GM23338 (cell line): ENCODE measurements around the gene HCK. TPM values are rescaled to one million over a fixed set of nuclear protein-coding genes. Genes with fewer than 3 reads are reported as not detected.

Source experiments
- ATAC-seq: fragments of 200-7000 bp; cut with Tn5 transposase; 3 replicates; pipeline ENCODE4 v1.9.1; 2020
- DNase-seq: peaks from one replicate; pipeline ENCODE4 v3.0.0-alpha.2; 2015; ENCODE audit warnings: low spot score
- H2AFZ ChIP-seq: fragments of 200-600 bp; sonication (generic); 2 replicates; pipeline ENCODE4 v1.8.0; 2016; ENCODE audit warnings: antibody characterized with exemption, mild to moderate bottlenecking, moderate library complexity
- H3F3A ChIP-seq: fragments of 200-600 bp; sonication (generic); replicated peaks from 2 replicates; pipeline ENCODE4 v1.8.0; 2017; ENCODE audit warnings: antibody characterized with exemption, mixed run types, low read depth
- H3K27ac ChIP-seq: fragments of 200-600 bp; sonication (generic); 2 replicates; pipeline ENCODE4 v1.6.1; 2016; ENCODE audit warnings: low read depth
- H3K27me3 ChIP-seq: fragments of 200-600 bp; sonication (generic); 2 replicates; pipeline ENCODE4 v1.8.0; 2016; ENCODE audit warnings: mild to moderate bottlenecking, mixed run types, moderate library complexity; ENCODE audit not compliant: insufficient read depth
- H3K36me3 ChIP-seq: fragments of 200-600 bp; sonication (generic); 2 replicates; pipeline ENCODE4 v1.8.0; 2016; ENCODE audit warnings: mild to moderate bottlenecking; ENCODE audit not compliant: insufficient read depth
- H3K4me1 ChIP-seq: fragments of 200-600 bp; sonication (generic); 2 replicates; pipeline ENCODE4 v1.8.0; 2016; ENCODE audit warnings: mild to moderate bottlenecking, moderate library complexity; ENCODE audit not compliant: insufficient read depth
- H3K4me2 ChIP-seq: fragments of 200-600 bp; sonication (generic); 2 replicates; pipeline ENCODE4 v1.7.1; 2017; ENCODE audit warnings: mixed run types
- H3K4me3 ChIP-seq: fragments of 200-600 bp; sonication (generic); 2 replicates; pipeline ENCODE4 v1.6.1; 2016; ENCODE audit warnings: mixed run types
- H3K79me2 ChIP-seq: fragments of 200-600 bp; sonication (generic); replicated peaks from 2 replicates; pipeline ENCODE4 v1.8.0; 2017; ENCODE audit warnings: mild to moderate bottlenecking; ENCODE audit not compliant: insufficient read depth
- H3K9me2 ChIP-seq: fragments of 200-600 bp; sonication (generic); 2 replicates; pipeline ENCODE4 v1.8.0; 2017; ENCODE audit not compliant: insufficient read depth
- H4K20me1 ChIP-seq: fragments of 200-600 bp; sonication (generic); replicated peaks from 2 replicates; pipeline ENCODE4 v1.8.0; 2017; ENCODE audit warnings: mild to moderate bottlenecking; ENCODE audit not compliant: insufficient read depth
- H3K27ac Mint-ChIP-seq: 2 replicates; pipeline ENCODE4 v1.8.0; 2020; ENCODE audit warnings: inconsistent platforms, mild to moderate bottlenecking, moderate library complexity, mixed read lengths
- H3K27me3 Mint-ChIP-seq: 3 replicates; pipeline ENCODE4 v1.8.0; 2022; ENCODE audit warnings: low read depth, mild to moderate bottlenecking, moderate library complexity, mixed read lengths, inconsistent platforms; ENCODE audit not compliant: insufficient read depth, poor library complexity
- H3K36me3 Mint-ChIP-seq: 3 replicates; pipeline ENCODE4 v1.8.0; 2021; ENCODE audit warnings: low read depth, mild to moderate bottlenecking, inconsistent platforms, moderate library complexity, mixed read lengths
- H3K4me1 Mint-ChIP-seq: 3 replicates; pipeline ENCODE4 v1.8.0; 2020; ENCODE audit warnings: mild to moderate bottlenecking, inconsistent platforms, mixed read lengths
- H3K4me3 Mint-ChIP-seq: 3 replicates; pipeline ENCODE4 v1.8.0; 2021; ENCODE audit warnings: moderate library complexity, mild to moderate bottlenecking, inconsistent platforms, mixed read lengths
- H3K9me3 Mint-ChIP-seq: 3 replicates; pipeline ENCODE4 v1.8.0; 2020; ENCODE audit warnings: moderate library complexity, mild to moderate bottlenecking, inconsistent platforms, mixed read lengths
- CREB1 ChIP-seq: fragments of 250-450 bp; sonication (Bioruptor Pico); IDR thresholded peaks from 2 replicates; pipeline ENCODE4 v1.5.0; 2020; ENCODE audit warnings: low read depth, mild to moderate bottlenecking, moderate library complexity
- EZH2 ChIP-seq: fragments of 200-600 bp; sonication (generic); IDR thresholded peaks from one replicate; pipeline ENCODE4 v1.8.0; 2017; ENCODE audit warnings: antibody characterized with exemption, mild to moderate bottlenecking, low read depth; ENCODE audit not compliant: unreplicated experiment
- EZH2phosphoT487 ChIP-seq: fragments of 200-600 bp; sonication (generic); IDR thresholded peaks from one replicate; pipeline ENCODE4 v1.8.1; 2018; ENCODE audit warnings: antibody characterized with exemption; ENCODE audit not compliant: unreplicated experiment
- JUNB ChIP-seq: IDR thresholded peaks from one replicate; pipeline ENCODE4 v1.6.1; 2016; ENCODE audit warnings: antibody characterized with exemption; ENCODE audit not compliant: unreplicated experiment
- POLR2AphosphoS5 ChIP-seq: IDR thresholded peaks from 2 replicates; pipeline ENCODE4 v1.6.1; 2016; ENCODE audit warnings: antibody characterized with exemption, low read depth
- STAT1 ChIP-seq: IDR thresholded peaks from one replicate; pipeline ENCODE4 v1.6.1; 2016; ENCODE audit warnings: antibody characterized with exemption; ENCODE audit not compliant: unreplicated experiment
- ZNF114 ChIP-seq: fragments of 250-450 bp; sonication (Bioruptor Pico); IDR thresholded peaks from 2 replicates; pipeline ENCODE4 v1.5.0; 2020; ENCODE audit warnings: mild to moderate bottlenecking, moderate library complexity
- ZNF331 ChIP-seq: fragments of 250-450 bp; sonication (Bioruptor Pico); IDR thresholded peaks from 2 replicates; pipeline ENCODE4 v1.5.0; 2020; ENCODE audit warnings: low read depth, mild to moderate bottlenecking, moderate library complexity
- polyA plus RNA-seq: library from polyadenylated mRNA; unstranded; fragments of >200 nt; fragmentation: Nextera tagmentation; extraction: Ambion mirVana; gene quantifications from 2 replicates; pipeline ENCODE4 v1.2.1, GENCODE V29; 2016
- total RNA-seq: library from RNA; depleted of rRNA; stranded (reverse); fragments of >200 nt; shearing (Covaris generic); gene quantifications from 2 replicates; pipeline ENCODE4 v1.2.3, GENCODE V29; 2014
- TF ChIP-seq, protein P1 (sequence below): IDR thresholded peaks from one replicate; pipeline ENCODE4 v1.6.1; 2018; ENCODE audit warnings: antibody characterized with exemption; ENCODE audit not compliant: unreplicated experiment
- TF ChIP-seq, protein P2 (sequence below): IDR thresholded peaks from 2 replicates; pipeline ENCODE4 v1.6.1; 2016; ENCODE audit warnings: antibody characterized with exemption
- TF ChIP-seq, protein P3 (sequence below), 2 experiments: fragments of 200-600 bp in 1 of 2; sonication (generic) in 1 of 2; conservative IDR thresholded peaks; 2 replicates each; pipeline versions ENCODE4 v1.5.1 to v1.6.1; 2016 to 2017; ENCODE audit warnings: antibody characterized with exemption in 2 of 2, low read depth in 2 of 2, mild to moderate bottlenecking in 2 of 2, moderate library complexity in 1 of 2

HCK gene
- total and polyA plus RNA-seq, 2 experiments from 2014 or later: 0.97 TPM; not detected in 1

- DNase-seq (no peak), ATAC-seq (no peak)
- peak overlapping the region; percentile 84 for H3K4me2 ChIP-seq
- peaks cover 61% of the 10 kb centered on the region for H3K79me2 ChIP-seq
- Mint-ChIP-seq H3K27me3 (peaks cover 2% of the 10 kb centered on the region), H3K9me3 (no peaks in the 10 kb centered on the region), H3K4me3 (peak overlapping the region; percentile 97), H3K4me1 (peaks cover 10% of the 10 kb centered on the region), H3K36me3 (peaks cover 6% of the 10 kb centered on the region; the same call in 2 of the 3 replicates), H3K27ac (no peak overlapping the region)
- H3K4me3 ChIP-seq: peak overlapping the region; percentile 71; the same call in 1 of the 2 replicates
- H3K4me1 ChIP-seq: peaks cover 15% of the 10 kb centered on the region
- TF ChIP-seq, protein P1, sequence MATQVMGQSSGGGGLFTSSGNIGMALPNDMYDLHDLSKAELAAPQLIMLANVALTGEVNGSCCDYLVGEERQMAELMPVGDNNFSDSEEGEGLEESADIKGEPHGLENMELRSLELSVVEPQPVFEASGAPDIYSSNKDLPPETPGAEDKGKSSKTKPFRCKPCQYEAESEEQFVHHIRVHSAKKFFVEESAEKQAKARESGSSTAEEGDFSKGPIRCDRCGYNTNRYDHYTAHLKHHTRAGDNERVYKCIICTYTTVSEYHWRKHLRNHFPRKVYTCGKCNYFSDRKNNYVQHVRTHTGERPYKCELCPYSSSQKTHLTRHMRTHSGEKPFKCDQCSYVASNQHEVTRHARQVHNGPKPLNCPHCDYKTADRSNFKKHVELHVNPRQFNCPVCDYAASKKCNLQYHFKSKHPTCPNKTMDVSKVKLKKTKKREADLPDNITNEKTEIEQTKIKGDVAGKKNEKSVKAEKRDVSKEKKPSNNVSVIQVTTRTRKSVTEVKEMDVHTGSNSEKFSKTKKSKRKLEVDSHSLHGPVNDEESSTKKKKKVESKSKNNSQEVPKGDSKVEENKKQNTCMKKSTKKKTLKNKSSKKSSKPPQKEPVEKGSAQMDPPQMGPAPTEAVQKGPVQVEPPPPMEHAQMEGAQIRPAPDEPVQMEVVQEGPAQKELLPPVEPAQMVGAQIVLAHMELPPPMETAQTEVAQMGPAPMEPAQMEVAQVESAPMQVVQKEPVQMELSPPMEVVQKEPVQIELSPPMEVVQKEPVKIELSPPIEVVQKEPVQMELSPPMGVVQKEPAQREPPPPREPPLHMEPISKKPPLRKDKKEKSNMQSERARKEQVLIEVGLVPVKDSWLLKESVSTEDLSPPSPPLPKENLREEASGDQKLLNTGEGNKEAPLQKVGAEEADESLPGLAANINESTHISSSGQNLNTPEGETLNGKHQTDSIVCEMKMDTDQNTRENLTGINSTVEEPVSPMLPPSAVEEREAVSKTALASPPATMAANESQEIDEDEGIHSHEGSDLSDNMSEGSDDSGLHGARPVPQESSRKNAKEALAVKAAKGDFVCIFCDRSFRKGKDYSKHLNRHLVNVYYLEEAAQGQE: no peak
- TF ChIP-seq CREB1 (CRISPR knock-in tag) (no peak), ZNF331 (CRISPR knock-in tag) (no peak), STAT1 (no peak), POLR2AphosphoS5 (no peak), EZH2 (no peak), JUNB (no peak), EZH2phosphoT487 (no peak), ZNF114 (no peak)
- TF ChIP-seq, protein P2, sequence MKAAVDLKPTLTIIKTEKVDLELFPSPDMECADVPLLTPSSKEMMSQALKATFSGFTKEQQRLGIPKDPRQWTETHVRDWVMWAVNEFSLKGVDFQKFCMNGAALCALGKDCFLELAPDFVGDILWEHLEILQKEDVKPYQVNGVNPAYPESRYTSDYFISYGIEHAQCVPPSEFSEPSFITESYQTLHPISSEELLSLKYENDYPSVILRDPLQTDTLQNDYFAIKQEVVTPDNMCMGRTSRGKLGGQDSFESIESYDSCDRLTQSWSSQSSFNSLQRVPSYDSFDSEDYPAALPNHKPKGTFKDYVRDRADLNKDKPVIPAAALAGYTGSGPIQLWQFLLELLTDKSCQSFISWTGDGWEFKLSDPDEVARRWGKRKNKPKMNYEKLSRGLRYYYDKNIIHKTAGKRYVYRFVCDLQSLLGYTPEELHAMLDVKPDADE: no peak
- TF ChIP-seq, protein P3, sequence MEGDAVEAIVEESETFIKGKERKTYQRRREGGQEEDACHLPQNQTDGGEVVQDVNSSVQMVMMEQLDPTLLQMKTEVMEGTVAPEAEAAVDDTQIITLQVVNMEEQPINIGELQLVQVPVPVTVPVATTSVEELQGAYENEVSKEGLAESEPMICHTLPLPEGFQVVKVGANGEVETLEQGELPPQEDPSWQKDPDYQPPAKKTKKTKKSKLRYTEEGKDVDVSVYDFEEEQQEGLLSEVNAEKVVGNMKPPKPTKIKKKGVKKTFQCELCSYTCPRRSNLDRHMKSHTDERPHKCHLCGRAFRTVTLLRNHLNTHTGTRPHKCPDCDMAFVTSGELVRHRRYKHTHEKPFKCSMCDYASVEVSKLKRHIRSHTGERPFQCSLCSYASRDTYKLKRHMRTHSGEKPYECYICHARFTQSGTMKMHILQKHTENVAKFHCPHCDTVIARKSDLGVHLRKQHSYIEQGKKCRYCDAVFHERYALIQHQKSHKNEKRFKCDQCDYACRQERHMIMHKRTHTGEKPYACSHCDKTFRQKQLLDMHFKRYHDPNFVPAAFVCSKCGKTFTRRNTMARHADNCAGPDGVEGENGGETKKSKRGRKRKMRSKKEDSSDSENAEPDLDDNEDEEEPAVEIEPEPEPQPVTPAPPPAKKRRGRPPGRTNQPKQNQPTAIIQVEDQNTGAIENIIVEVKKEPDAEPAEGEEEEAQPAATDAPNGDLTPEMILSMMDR (conservative IDR thresholded peaks at IDR 0.05; ENCODE audit: low read depth in 2 of 2): no peak
- H2AFZ ChIP-seq: no peak overlapping the region
- H3F3A ChIP-seq: peaks cover 5% of the 10 kb centered on the region; the same call in 1 of the 2 replicates
- H4K20me1 ChIP-seq: peaks cover 20% of the 10 kb centered on the region
- peaks cover 4% of the 10 kb centered on the region; the same call in 1 of the 2 replicates for H3K9me2 ChIP-seq
- no peaks in the 10 kb centered on the region for H3K36me3 ChIP-seq
- no peak overlapping the region for H3K27ac ChIP-seq
- H3K27me3 ChIP-seq: no peaks in the 10 kb centered on the region
These were observed 59.2 kb downstream of the HCK start for GRCh38 chr20:32111156-32111686.
